Stimulated activated CD4-positive, alpha-beta T cell treated with anti-CD3 and anti-CD28 coated beads, Interleukin-1b, Interleukin-23, amount 100 ng/mL, for 48 hours (primary cell): ENCODE results near the gene PARD3.
"Not testable (repeated sequence)": the region's sequence is repeated elsewhere in the genome, so short reads cannot be mapped to it uniquely, and the experiment has no call there.

Source experiments
- DNase-seq: peaks from one replicate; pipeline ENCODE4 v3.0.0-alpha.2; 2020

Gene PARD3

GRCh38 chr10:34406463-34407323 lies 408.4 kb downstream of the PARD3 start:
- DNase-seq = no peak

- no peak for DNase-seq
Observed at GRCh38 chr10:34405611-34406462, 409.3 kb downstream of the PARD3 start.

GRCh38 chr10:34403512-34403911 lies 411.6 kb downstream of the PARD3 start:
- DNase-seq = no peak

- DNase-seq = no peak
Observed at GRCh38 chr10:34400075-34400474, 415.0 kb downstream of the PARD3 start.

- no peak for DNase-seq
Observed at GRCh38 chr10:34399013-34399412, 416.1 kb downstream of the PARD3 start.

GRCh38 chr10:34397324-34397723 lies 417.8 kb downstream of the PARD3 start:
- no peak for DNase-seq

- DNase-seq = no peak
Observed at GRCh38 chr10:34396663-34397062, 418.4 kb downstream of the PARD3 start.

- DNase-seq = no peak
Observed at GRCh38 chr10:34392641-34393170, 422.4 kb downstream of the PARD3 start.

GRCh38 chr10:34391168-34391567 lies 423.9 kb downstream of the PARD3 start:
- DNase-seq = not testable (repeated sequence)

GRCh38 chr10:34389801-34390200 lies 425.3 kb downstream of the PARD3 start:
- no peak for DNase-seq

- no peak for DNase-seq
Observed at GRCh38 chr10:34386921-34387320, 428.2 kb downstream of the PARD3 start.

GRCh38 chr10:34384372-34384771 lies 430.7 kb downstream of the PARD3 start:
- DNase-seq = no peak

- no peak for DNase-seq
Observed at GRCh38 chr10:34382626-34383025, 432.5 kb downstream of the PARD3 start.

GRCh38 chr10:34380856-34381255 lies 434.2 kb downstream of the PARD3 start:
- no peak for DNase-seq

GRCh38 chr10:34378297-34378696 lies 436.8 kb downstream of the PARD3 start:
- DNase-seq = no peak

- DNase-seq = no peak
Observed at GRCh38 chr10:34377833-34378232, 437.3 kb downstream of the PARD3 start.

GRCh38 chr10:34374356-34375045 lies 440.6 kb downstream of the PARD3 start:
- DNase-seq = no peak

GRCh38 chr10:34373211-34373610 lies 441.9 kb downstream of the PARD3 start:
- DNase-seq = no peak

GRCh38 chr10:34372509-34372908 lies 442.6 kb downstream of the PARD3 start:
- no peak for DNase-seq

- no peak for DNase-seq
Observed at GRCh38 chr10:34370126-34370525, 445.0 kb downstream of the PARD3 start.

- DNase-seq = no peak
Observed at GRCh38 chr10:34369120-34369519, 446.0 kb downstream of the PARD3 start.

GRCh38 chr10:34364253-34365037 lies 450.7 kb downstream of the PARD3 start:
- no peak for DNase-seq
